HUES48 (cell line): ENCODE measurements around the gene FBXO11.
"Not testable (repeated sequence)": the region's sequence is repeated elsewhere in the genome, so short reads cannot be mapped to it uniquely, and the experiment has no call there.

ENCODE experiments used
- H3K27ac ChIP-seq: one replicate; pipeline ENCODE4 v1.7.0; 2013; ENCODE audit warnings: low read depth, low read length, inconsistent platforms
- H3K27me3 ChIP-seq: 2 replicates; pipeline ENCODE4 v1.6.1; 2013; ENCODE audit warnings: mild to moderate bottlenecking, low read length; ENCODE audit not compliant: control insufficient read depth, insufficient read depth
- H3K36me3 ChIP-seq: 2 replicates; pipeline ENCODE4 v1.6.1; 2013; ENCODE audit warnings: low read length; ENCODE audit not compliant: control insufficient read depth, insufficient read depth
- H3K4me1 ChIP-seq: 2 replicates; pipeline ENCODE4 v1.6.1; 2013; ENCODE audit warnings: mild to moderate bottlenecking, low read length; ENCODE audit not compliant: control insufficient read depth, insufficient read depth
- H3K4me3 ChIP-seq: 2 replicates; pipeline ENCODE4 v1.5.1; 2013; ENCODE audit warnings: mild to moderate bottlenecking, low read depth, low read length
- H3K9ac ChIP-seq: 2 replicates; pipeline ENCODE4 v1.6.1; 2013; ENCODE audit warnings: mild to moderate bottlenecking, low read depth, low read length, moderate library complexity
- H3K9me3 ChIP-seq: 2 replicates; pipeline ENCODE4 v1.6.1; 2013; ENCODE audit warnings: low read length; ENCODE audit not compliant: control insufficient read depth, insufficient read depth

Gene FBXO11

GRCh38 chr2:47910662-47911061, 4.4 kb upstream of the FBXO11 start:
- not testable (repeated sequence) for H3K27me3 ChIP-seq, H3K4me3 ChIP-seq, H3K4me1 ChIP-seq, H3K36me3 ChIP-seq, H3K9me3 ChIP-seq, H3K9ac ChIP-seq, H3K27ac ChIP-seq

- Histone ChIP-seq H3K27me3 (no peaks in the 10 kb centered on the region), H3K27ac (no peak overlapping the region), H3K9ac (no peak overlapping the region), H3K9me3 (no peaks in the 10 kb centered on the region), H3K36me3 (no peaks in the 10 kb centered on the region), H3K4me1 (peaks cover 10% of the 10 kb centered on the region), H3K4me3 (no peak overlapping the region)
Measured at GRCh38 chr2:47908682-47909081, 2.4 kb upstream of the FBXO11 start.

GRCh38 chr2:47907039-47907781, 912 bp upstream of the FBXO11 start:
- Histone ChIP-seq H3K9ac (peak overlapping the region; percentile 69), H3K36me3 (no peaks in the 10 kb centered on the region), H3K27ac (peak overlapping the region; percentile 92), H3K27me3 (no peaks in the 10 kb centered on the region), H3K4me1 (peaks cover 17% of the 10 kb centered on the region), H3K9me3 (no peaks in the 10 kb centered on the region), H3K4me3 (peak overlapping the region; percentile 65)

- Histone ChIP-seq H3K27me3 (no peaks in the 10 kb centered on the region), H3K9ac (peak overlapping the region; percentile 93; the same call in 1 of the 2 replicates), H3K4me1 (peaks cover 17% of the 10 kb centered on the region), H3K9me3 (no peaks in the 10 kb centered on the region), H3K4me3 (peak overlapping the region; percentile 97), H3K36me3 (no peaks in the 10 kb centered on the region), H3K27ac (peak overlapping the region; percentile 99)
Measured at GRCh38 chr2:47905386-47906156, 727 bp downstream of the FBXO11 start.

- Histone ChIP-seq H3K27ac (no peak overlapping the region), H3K36me3 (no peaks in the 10 kb centered on the region), H3K9ac (peak overlapping the region; percentile 81), H3K27me3 (no peaks in the 10 kb centered on the region), H3K9me3 (no peaks in the 10 kb centered on the region), H3K4me1 (peaks cover 17% of the 10 kb centered on the region), H3K4me3 (peak overlapping the region; percentile 97)
Measured at GRCh38 chr2:47903781-47904490, 2.4 kb downstream of the FBXO11 start.

GRCh38 chr2:47901892-47902291, 4.4 kb downstream of the FBXO11 start:
- not testable (repeated sequence) for H3K9ac ChIP-seq, H3K27me3 ChIP-seq, H3K36me3 ChIP-seq, H3K4me3 ChIP-seq, H3K27ac ChIP-seq, H3K9me3 ChIP-seq
- peaks cover 24% of the 10 kb centered on the region for H3K4me1 ChIP-seq

GRCh38 chr2:47900857-47901256, 5.4 kb downstream of the FBXO11 start:
- no peak overlapping the region for H3K4me3 ChIP-seq
- H3K27me3 ChIP-seq: no peaks in the 10 kb centered on the region
- no peaks in the 10 kb centered on the region for H3K36me3 ChIP-seq
- no peak overlapping the region for H3K27ac ChIP-seq
- no peak overlapping the region for H3K9ac ChIP-seq
- no peaks in the 10 kb centered on the region for H3K9me3 ChIP-seq
- peaks cover 33% of the 10 kb centered on the region for H3K4me1 ChIP-seq

- Histone ChIP-seq H3K9me3 (no peaks in the 10 kb centered on the region), H3K27ac (peak overlapping the region; percentile 17), H3K4me3 (no peak overlapping the region), H3K9ac (no peak overlapping the region), H3K4me1 (peaks cover 36% of the 10 kb centered on the region), H3K27me3 (no peaks in the 10 kb centered on the region), H3K36me3 (no peaks in the 10 kb centered on the region)
Measured at GRCh38 chr2:47899915-47900816, 6.1 kb downstream of the FBXO11 start.

- H3K9me3 ChIP-seq: no peaks in the 10 kb centered on the region
- no peak overlapping the region for H3K27ac ChIP-seq
- H3K36me3 ChIP-seq: no peaks in the 10 kb centered on the region
- H3K4me1 ChIP-seq: peaks cover 37% of the 10 kb centered on the region
- H3K9ac ChIP-seq: no peak overlapping the region
- no peaks in the 10 kb centered on the region for H3K27me3 ChIP-seq
- H3K4me3 ChIP-seq: no peak overlapping the region
Measured at GRCh38 chr2:47897883-47898731, 8.2 kb downstream of the FBXO11 start.
